Mucosa of descending colon (tissue), 3 donors: ENCODE results near the gene NCF4. TPM values are rescaled to one million over a fixed set of nuclear protein-coding genes. Genes with fewer than 3 reads are reported as not detected.
A peak's percentile ranks its signal among the peaks of the same experiment; 100 is the strongest.

Experiments used
- ATAC-seq: fragments of 200-7000 bp; cut with Tn5 transposase; one replicate; pipeline ENCODE4 v1.9.1; 2020; ENCODE audit warnings: mild to moderate bottlenecking, moderate library complexity
- DNase-seq, 3 donors: peaks; one replicate each; pipeline ENCODE4 v3.0.0-alpha.2; 2020
- H3K36me3 ChIP-seq: fragments of 200-600 bp; one replicate; pipeline ENCODE4 v1.8.0; 2021; ENCODE audit warnings: low read depth, mild to moderate bottlenecking
- H3K4me1 ChIP-seq: fragments of 200-600 bp; one replicate; pipeline ENCODE4 v1.8.0; 2021; ENCODE audit warnings: low read depth, mild to moderate bottlenecking
- H3K4me3 ChIP-seq: fragments of 200-600 bp; one replicate; pipeline ENCODE4 v1.8.0; 2021; ENCODE audit warnings: mild to moderate bottlenecking
- H3K9me3 ChIP-seq: fragments of 200-600 bp; one replicate; pipeline ENCODE4 v1.8.0; 2021; ENCODE audit warnings: mild to moderate bottlenecking
- intact Hi-C, 2 donors: fragments of 100-400 bp; cut with DNase I in 1 of 2; cut with micrococcal nuclease in 1 of 2; formaldehyde crosslinking; loops; one replicate each; pipeline versions ENCODE4 v1.11.0 to v1.11.1; 2022; cut with DNase I, micrococcal nuclease
- total RNA-seq, 3 donors: library from RNA; stranded (reverse); fragmentation: NEBNext Ultra II Directional in 2 of 3; extraction: Animal tissue kit (Norgen Biotek cat#: 25700) in 2 of 3; gene quantifications; one replicate each; pipeline versions ENCODE4 v1.2.1 to v1.2.4, GENCODE V29; 2021 to 2023
- TF ChIP-seq, protein P1 (sequence below): fragments of 200-600 bp; IDR thresholded peaks from one replicate; pipeline ENCODE4 v1.8.0; 2022; ENCODE audit warnings: antibody characterized with exemption, mild to moderate bottlenecking
- donor health status: DM: no; HTN: no; CAD: no; lungs with moderate emphysema.
- donor health status: DM: no; HTN: no; CAD: no.
- donor health status: DM: no; HTN: yes; CAD: no.

Gene NCF4
- total RNA-seq, 3 donors from 2014 or later: 6.3 to 15.2 (median 14.8) TPM

DNA sequence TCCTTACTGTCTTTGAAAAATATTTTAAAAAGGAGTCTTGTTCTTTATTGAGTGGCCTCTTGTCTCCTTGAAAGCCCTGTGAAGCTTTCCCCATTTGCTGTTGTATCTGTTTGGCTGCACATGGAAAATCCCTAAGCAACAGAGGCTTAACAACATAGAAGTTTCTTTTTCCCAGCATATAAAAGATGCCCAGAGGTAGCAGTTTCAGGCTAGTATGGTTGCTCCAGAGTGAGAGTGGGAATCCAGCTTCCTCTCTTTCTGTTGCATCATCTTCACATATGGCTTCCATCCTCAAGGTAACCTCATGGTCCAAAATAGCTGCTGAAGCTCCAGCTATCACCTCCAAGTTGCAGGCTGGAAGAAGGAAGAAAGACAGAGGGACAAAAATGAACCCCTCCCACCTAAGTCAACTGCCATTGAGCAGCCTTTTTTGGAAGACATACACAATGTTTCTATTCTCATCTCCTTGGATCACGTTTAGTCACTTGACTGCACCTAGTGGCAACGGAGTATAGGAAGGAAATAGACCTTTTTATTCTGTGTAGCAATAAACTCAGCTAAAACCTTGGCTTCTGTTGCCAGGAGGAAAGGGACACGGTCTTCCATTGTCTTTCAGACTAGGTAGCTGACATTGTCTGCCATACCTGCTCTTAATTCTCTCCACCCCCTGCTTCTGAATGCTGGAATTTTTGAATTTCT is 57.9 kb downstream of the NCF4 start:
- ATAC-seq: no peak
- no peaks in the 10 kb centered on the region for H3K36me3 ChIP-seq
- intact Hi-C loops: no loop called here
- H3K9me3 ChIP-seq: no peaks in the 10 kb centered on the region
- TF ChIP-seq, protein P1, sequence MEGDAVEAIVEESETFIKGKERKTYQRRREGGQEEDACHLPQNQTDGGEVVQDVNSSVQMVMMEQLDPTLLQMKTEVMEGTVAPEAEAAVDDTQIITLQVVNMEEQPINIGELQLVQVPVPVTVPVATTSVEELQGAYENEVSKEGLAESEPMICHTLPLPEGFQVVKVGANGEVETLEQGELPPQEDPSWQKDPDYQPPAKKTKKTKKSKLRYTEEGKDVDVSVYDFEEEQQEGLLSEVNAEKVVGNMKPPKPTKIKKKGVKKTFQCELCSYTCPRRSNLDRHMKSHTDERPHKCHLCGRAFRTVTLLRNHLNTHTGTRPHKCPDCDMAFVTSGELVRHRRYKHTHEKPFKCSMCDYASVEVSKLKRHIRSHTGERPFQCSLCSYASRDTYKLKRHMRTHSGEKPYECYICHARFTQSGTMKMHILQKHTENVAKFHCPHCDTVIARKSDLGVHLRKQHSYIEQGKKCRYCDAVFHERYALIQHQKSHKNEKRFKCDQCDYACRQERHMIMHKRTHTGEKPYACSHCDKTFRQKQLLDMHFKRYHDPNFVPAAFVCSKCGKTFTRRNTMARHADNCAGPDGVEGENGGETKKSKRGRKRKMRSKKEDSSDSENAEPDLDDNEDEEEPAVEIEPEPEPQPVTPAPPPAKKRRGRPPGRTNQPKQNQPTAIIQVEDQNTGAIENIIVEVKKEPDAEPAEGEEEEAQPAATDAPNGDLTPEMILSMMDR: no peak
- DNase-seq: no peak
- no peak overlapping the region for H3K4me3 ChIP-seq
- no peaks in the 10 kb centered on the region for H3K4me1 ChIP-seq

DNA sequence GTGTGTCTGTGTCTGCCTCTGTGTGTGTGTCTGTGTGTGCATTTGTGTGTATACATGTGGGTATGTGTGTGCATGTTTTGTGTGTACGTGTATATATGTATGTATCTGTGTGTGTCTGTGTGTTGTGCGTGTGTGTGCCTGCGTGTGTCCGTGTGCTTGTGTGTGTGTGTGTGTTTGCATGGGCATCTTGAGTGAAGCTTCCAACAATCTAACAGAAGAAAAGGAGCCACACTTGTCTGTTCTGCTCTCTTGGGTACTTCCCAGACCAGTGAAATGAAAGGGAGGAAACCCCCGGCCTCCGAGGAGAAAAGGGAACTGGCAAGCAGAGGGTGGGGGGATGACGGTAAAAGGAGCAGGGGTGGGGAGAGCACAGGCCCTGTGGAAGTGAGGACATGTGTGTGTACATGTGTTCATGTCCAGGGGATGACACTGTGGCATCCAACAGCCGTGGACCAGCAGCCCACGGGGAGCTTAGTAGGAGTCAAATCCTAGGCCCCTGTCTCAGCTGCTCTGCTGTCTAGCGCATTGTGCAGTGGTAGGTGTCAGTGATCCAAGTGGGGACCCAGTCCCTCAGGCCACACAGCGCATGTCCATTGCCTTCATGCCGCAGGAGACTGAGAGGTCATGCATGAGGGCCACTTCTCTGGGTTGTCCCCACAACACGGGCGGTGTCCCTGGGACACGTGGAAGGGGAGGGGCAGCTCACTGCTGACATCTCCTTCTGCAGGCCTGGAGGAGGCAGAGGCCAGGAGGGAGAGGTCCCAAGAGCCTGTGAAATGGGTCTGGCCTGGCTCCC is 60.7 kb downstream of the NCF4 start:
- no peaks in the 10 kb centered on the region for H3K36me3 ChIP-seq
- TF ChIP-seq, protein P1: no peak
- DNase-seq (peak in 1 of 3 donors; percentile 58), ATAC-seq (peak; percentile 65)
- H3K4me3 ChIP-seq: no peak overlapping the region
- intact Hi-C loops: no loop called here
- H3K4me1 ChIP-seq: no peaks in the 10 kb centered on the region
- H3K9me3 ChIP-seq: no peaks in the 10 kb centered on the region

DNA sequence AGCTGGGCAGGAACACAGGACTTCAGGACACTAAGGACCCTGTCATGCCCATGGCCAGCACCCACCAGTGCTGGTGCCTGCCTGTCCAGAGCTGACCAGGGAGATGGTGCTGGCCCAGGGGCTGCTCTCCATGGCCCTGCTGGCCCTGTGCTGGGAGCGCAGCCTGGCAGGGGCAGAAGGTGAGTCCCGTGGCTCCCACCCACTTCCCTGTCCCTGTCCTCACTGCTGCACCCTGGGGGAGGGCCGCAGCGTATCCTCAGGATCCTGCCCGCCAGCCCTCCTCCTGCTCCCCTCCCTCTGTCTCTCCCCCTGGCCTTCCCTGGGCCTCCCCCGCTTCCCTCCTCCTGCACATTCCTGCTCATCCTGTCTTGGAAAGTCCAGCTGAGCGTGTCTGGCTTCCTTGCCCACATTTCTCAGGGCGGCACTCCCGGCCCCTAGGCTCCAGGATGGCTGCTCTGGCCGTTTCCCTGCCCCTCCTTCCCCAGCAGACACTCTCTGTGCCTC is 61.4 kb downstream of the NCF4 start:
- Histone ChIP-seq H3K4me3 (no peak overlapping the region), H3K36me3 (no peaks in the 10 kb centered on the region), H3K4me1 (no peaks in the 10 kb centered on the region), H3K9me3 (no peaks in the 10 kb centered on the region)
- DNase-seq (peak in 1 of 3 donors; percentile 43), ATAC-seq (no peak)
- TF ChIP-seq, protein P1: no peak
- intact Hi-C loops: no loop called here

DNA sequence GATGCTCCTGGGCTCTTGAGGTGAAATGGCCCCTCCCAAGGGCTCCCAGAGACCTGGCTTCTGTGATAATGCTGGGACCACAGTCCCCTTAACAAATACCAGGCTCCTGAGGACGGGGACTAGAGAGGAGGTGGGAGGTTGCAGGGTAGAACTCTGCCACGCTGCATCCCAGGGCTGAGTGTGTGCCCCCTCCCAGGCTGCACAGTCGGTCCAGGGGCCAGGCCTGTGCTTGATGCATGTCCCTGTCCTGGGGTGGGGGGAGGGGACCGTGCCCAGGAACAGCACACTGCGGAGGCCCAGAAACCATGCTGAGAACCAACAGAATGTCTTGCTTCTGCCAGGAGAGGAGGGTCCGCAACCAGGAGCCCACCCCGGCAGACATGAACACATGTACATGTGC is 61.9 kb downstream of the NCF4 start:
- Histone ChIP-seq H3K4me3 (no peak overlapping the region), H3K4me1 (no peaks in the 10 kb centered on the region), H3K36me3 (no peaks in the 10 kb centered on the region), H3K9me3 (no peaks in the 10 kb centered on the region)
- TF ChIP-seq, protein P1: no peak
- intact Hi-C loops: no loop called here
- DNase-seq: no peak
- no peak for ATAC-seq

DNA sequence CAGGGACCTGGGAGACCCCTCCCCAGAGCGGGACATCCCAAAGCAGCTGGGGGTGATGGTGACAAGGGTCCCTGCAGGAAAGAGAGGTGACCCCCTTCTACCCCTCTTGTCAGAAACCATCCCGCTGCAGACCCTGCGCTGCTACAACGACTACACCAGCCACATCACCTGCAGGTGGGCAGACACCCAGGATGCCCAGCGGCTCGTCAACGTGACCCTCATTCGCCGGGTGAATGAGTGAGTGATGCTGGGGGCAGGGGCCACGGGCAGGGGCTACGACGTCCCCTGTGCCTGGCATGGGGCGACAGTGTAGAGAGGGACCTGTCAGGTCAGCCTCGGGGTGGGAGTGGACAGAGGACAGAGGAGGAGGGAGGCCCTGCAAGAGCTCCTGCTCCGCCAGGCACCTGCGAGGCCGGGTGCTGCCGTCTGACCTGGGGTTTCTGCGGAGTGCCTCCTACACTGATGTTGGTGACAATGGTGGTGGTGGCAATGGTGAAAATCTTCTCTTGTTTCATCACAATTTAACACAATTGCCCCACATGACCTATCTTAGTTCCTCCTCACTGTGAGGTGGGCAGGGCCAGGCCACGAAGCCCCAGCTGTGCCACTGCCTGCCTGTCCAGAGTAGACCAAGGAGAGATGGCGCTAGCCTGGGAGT is 62.5 kb downstream of the NCF4 start:
- intact Hi-C loops: no loop called here
- H3K9me3 ChIP-seq: no peaks in the 10 kb centered on the region
- H3K4me1 ChIP-seq: no peaks in the 10 kb centered on the region
- peak in 1 of 3 donors; percentile 45 for DNase-seq
- TF ChIP-seq, protein P1: no peak
- no peak overlapping the region for H3K4me3 ChIP-seq
- no peak for ATAC-seq
- H3K36me3 ChIP-seq: no peaks in the 10 kb centered on the region
